ENCODE results near the gene FGB.

The FGB gene

DNA sequence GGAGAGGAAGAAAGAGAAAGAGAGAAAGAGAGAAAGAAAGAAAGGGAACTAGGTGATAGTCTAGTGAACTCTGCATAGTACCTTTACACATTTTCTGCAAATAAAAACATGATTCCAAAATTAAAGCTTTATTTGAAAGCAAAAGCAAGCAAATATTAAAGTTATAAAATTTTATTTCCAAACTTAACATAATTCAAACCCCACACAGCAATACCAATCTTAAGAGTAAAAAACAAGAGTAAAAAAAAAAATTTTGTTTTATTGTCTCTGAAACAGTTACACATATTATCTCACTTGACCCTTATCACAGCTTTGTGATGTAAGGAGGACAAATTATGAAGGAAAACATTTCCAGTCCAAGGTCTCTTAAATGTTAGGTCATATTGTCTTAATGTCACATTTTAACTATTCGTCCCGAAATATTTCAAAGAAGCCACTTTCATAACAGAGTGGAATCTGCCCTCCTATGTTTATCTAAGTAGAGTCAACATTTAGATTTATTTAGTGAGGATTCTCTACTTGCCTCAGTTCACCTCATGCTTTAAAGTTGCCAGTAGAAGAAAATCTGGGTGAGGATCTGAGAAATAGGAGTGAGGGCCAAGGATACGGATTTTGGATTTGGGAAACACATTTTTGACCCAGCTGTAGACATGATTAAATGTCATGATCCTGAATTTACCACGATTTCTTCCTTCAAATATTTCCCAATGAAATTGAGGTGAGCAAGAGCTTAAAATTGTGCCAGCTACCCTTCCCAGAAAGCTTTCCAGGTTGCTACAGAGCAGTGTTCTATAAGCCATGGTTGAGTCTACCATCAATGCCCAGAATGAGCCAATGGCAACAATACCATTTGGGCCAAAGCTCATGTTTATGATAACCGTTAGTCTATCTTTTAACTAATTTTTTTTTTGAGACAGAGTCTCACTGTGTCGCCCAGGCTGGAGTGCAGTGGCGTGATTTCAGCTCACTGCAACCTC is 35.3 kb downstream of the FGB start:
- no peak for DNase-seq

DNA sequence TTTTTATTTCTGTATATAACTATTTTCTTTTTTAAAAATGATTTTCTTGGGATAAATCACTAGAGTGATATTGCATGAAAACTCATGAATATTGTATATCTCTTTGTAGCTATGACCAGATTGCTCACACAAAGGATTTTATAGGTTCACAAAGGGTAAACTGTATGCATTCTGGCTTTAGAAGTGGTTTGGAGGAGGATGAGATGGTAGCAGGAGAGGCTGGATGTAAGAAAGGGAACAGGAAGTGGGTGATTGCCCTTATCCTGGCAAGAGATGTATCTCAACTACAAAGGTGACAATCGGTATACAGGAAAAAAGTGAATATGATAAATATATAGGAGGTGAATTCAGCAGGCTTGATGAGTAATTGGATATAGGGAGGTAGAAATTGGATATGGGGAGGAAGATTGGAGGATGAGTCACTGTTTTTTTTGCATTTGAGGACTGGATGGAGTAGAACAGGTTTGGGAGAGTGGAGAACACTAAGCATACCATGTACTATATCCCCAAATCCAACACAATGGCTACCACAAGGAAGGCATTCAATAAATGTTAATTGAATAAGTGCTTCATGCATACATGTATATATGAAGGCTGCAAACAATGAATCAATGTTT is 39.7 kb downstream of the FGB start:
- DNase-seq = no peak

DNA sequence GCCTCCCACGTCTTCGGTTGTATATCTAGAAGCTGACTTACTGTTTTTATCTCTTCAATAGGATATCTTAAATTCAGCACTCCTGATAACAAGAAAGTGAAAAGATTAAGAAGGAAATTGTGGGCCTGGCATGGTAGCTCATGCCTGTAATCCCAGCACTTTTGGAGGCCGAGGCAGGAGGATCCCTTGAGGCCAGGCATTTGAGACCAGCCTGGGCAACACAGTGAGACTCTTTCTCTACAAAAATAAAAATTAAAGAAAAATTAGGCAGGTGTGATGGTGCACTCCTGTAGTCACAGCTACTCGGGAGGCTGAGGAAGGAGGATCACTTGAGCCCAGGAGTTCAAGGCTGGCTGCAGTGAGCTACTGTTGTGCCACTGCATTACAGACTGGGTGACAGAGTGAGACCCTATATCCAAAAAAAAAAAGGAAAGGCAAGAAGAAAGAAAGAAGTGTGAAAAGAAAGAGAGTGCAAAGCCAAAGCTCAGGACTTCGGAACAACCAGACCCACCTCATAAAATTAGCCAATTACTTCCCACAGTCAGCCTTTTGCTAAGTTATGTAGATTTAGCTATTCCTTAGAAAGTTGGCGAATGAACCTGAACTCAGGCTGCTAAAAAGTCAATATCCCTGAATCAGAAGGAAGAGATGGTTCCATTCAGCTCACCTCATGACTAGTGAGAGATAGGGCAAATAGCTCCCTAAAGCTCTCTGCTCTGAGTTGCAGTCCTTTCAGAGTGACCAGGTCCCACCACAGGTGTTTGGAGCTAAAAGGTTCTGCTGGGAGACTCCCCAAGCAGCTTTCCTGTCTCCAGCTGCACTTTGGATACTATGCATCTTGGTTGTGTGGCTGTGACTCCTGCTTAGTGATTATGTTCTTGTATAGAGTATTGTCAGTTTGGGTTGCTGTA is 40.5 kb downstream of the FGB start:
- DNase-seq = no peak

DNA sequence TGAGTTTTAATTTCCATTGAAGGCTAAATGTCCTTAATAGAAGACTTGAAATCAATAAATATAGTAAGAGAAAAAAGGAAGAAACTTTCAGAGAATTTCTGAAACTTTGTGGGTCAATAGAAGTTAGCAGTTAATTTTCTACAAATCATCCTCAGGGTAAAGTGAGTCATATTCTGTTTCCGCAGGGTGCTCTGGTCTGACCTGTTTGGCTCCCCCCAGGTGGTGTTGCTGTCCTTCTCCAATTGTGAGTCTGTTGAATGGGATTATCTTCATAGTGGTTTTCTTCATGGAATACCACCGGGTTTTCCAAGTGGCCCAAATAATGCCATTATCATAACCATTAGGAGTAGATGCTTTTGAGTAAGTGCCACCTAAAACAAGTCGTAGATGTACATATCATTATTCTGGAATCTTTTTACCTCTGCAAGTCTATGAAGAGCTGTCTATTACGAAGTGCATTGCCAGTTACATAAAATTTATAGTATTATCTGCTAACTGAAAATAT is 41.9 kb downstream of the FGB start:
- DNase-seq = no peak

DNA sequence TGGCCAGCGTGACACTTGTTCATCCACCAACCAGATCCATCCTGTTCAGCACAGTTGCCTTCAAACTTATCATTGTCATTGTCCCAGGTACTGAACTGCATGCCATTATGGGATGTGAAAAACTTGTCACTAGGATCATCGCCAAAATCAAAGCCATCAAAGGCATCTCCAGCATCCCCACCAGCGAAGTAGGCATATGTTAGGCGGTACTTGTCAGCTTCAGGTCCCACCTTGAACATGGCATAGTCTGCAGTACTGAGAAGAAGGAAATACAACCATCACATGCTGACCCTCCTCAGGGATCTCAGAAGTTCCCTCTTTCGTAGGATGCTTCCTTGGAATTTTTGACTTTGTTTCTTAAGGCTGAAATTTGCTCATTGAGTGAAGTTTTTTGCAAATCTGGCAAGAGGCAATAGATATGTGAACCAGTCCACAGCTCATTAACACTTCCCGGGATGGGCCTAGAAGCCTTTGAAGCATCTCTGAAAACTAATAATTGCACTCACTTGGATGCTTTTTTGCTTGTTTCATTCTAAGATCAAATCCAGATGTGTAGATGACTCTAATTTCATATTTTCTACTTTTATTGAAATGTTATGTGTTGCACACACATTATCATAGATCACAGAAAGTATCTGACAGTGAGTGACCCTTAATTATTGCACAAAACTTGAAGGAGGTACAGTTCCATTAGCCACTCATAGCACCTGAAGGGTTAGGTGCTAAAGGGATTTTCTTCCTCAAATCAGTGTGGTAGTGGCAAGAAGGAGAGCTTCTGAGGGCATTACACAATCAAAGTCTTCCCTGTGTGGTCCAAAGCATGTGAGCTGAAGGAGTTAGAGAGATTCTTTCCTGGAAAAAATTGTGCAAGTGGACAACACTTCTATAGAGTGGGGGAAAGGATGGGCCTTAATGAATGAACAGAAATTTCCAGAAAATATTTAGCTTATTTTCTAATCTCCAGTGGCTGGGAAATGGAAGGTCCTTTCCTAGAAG is 44.2 kb downstream of the FGB start:
- no peak for DNase-seq

DNA sequence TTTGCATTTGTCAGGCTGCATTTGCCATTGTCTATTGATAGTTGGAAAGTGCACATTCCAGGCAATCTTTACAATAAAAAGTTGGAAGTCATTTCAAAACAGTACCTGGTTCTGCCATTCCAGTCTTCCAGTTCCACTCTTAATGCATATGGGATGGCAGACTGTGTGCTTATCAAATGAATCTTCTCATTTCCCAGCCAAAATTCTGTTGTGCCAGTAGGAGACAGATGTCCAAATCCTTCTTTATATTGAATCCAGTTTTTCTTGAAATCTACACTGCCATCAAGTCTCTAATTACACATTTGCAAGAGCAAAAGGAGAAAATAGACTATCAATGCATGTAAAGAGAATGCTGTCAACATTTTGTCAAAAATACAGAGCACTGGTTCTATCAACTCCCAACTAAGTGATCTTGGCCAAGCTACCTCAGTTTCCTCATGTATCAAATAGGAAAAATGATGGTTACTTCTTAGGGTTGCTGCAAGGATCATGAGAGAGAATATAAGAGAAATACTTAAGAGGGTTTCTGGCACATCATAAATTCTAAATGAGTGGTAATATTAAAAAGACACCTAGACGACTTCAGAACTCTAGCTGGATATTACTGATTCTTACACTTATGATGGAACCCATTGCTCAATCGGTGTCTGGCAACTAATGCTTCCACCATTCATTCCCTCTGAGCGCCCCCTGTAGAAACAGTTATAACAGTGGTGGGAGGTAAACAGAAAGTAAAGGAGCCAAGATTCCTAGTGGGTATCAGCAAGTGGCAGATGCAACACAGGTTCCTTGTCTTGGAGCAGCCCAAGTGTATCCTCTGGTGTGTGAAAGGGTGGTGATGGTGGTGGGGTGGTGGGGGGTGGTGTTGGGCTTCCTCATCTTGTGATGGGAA is 45.8 kb downstream of the FGB start:
- DNase-seq = no peak

DNA sequence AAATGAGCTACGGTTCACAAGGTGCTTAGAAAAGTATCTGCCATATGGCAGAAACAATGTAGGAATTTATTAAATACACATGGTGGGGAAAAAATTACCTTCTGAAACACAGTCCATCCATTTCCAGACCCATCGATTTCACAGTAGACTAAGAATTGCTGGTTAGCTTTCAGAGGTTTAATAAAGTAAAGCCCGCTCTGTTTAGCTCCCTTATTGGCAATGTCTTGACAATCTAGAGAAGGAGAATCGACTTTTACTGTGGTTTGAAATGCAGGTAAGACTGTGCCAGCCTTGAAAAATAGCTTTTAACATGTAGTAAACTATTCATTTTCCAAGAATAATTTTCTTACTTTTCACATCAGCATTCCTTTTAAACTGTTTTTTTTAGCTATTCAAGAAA is 46.7 kb downstream of the FGB start:
- no peak for DNase-seq

DNA sequence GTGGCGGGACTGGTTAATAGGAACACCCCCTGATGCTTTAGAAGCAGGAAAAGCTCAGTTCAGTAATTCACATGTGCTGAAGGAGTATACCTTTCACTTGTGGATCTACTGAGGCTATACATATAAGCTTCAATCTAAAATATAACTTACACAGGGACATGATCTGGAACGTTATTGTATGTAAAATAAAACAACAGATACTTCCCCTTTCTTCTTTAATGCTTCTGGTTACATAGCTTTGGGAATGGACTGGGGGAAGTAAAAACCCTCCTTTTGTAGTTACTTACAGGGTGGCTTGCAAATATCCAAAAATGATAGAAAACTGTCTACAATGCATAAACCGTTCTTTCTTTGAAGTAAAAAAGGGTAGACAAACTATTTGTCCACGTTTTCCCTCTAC is 47.8 kb downstream of the FGB start:
- DNase-seq = no peak

DNA sequence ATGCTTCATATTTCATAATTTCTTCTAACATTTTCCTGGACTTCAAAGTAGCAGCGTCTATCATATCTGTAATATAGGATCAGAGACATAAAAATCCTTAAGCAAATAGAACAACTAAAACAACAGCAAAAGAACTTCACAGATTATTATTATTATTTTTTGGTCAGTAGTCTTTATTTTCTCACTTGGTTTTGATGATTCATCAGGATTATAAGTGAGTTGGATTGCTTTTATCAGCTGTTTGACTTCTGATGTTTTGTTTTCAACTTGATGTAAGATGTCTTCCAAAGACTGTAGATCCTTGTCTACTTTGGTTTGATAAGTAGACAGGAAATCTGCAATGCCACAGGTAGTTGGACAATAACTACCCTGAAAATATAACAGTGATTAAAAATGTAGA is 49.0 kb downstream of the FGB start:
- DNase-seq = no peak

DNA sequence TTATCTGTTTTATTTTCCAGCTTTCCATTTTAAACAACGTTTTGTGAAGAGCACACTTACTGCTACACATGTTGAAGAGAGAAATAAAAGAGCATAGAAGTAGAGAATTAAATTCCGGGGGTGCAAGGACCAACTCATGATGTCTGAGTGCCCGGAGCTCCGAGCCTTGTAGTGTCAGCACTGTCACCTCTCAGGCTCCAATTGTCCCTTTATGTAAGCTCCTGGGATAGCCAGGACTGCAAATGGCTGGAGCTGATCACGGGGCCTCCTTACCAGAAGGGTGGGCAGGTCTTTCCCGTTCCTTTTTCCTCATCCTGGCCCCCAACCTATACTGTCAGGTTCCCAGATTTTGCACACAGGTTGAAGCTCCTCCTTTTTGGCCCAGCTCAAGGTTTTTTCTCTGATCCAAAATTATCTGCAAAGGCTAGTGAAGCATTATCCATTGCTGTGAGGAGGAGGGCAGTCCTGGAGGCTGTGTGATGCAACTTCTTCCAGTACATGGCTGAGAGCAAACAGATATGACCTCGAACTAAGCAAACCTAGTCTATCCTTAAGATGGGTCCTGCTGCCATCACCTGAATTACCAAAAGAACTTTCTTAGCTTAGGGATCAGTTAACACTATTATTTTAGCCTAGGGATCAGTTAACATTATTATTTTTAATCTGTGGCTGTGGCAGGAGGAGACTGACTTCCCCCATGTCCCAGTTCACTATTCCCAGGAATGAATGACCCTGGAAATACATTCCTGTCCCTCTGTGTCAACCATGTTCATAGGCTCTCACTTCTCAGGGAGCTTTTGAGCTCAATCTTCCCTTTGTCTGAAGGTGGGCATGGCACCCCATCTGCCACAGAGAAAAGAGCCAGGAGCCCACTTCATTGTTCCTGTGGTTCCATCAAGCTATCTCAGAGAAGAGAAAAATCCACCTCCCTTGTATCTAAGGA is 49.9 kb downstream of the FGB start, which contains the start of gene FGG:
Gene FGG, minus strand, starts transcription at position 185 of the 943 bp plus-strand sequence. Its CDS starts 47 bp downstream, at position 138.
- no peak for DNase-seq

DNA sequence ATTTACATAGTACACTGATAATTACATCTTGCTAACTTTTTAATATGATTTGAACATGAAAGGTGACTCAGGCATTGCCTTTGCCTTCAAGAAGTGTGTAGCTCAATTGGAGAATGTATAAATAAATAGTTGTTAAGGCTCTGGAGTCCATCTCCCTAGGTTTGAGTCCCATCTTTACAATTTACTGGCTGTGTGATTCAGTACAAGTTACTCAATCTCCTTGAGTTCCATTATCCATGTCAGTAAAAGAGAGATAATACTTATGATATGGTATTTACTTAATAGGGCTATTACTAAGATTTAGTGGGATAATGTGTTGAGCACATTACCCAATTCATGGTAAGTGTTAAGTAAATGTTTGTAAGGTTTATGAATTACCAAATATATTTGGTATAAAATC is 51.5 kb downstream of the FGB start:
- DNase-seq = no peak

DNA sequence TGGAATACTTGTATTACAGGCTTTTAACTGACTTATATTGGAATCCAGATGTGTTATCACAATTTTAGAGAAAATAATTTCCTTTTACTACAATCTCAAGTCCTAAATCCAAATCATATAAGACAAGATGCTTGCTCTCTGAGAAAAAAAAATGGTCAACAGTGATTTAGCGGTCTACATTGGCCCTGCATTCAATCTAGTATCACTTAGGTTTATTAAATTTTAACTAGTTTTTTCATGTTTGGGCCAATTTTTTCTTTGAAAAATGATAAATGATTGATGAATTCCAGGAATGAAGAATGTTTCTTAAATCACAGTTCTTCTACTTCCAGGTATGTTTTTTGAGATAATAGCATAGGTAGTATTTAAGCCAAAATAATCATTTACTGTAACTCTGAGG is 52.4 kb downstream of the FGB start:
- DNase-seq = no peak

DNA sequence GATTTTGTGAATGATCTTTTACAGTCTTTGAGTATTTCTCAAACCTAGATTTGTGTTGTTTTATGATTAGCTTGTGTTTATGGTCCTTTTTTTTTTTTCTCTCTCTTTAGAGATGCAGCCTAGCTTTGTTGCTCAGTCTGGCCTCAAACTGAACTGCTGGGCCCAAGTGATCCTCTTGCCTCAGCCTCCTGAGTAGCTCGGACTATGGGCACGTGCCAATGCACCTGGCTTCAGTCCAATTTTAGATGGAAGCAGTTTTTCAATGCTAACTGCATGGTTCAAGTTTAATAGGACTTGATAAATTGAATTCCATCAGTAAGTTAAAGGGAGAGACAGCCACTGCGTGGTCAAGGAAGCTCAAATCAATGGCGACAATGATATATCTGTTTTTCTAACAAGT is 53.5 kb downstream of the FGB start:
- DNase-seq = no peak

DNA sequence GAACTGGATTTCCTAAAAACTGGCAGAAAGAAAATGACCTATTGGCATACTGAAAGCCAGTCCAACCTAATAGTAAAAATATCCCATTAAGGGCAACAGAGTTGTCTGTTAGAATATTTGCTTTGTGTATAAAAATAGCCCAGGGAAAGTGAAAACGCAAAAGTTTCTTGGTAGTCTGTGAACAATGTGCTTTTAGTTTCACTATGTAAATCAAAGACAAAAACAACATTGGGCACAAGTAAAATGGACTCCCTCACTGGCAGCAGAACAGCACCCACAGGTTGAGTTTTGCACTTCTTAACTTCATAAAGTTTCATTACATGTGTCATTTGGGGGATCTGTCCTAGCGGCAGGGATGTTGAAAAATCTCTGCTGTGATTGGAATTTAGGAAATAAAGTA is 53.9 kb downstream of the FGB start:
- no peak for DNase-seq

DNA sequence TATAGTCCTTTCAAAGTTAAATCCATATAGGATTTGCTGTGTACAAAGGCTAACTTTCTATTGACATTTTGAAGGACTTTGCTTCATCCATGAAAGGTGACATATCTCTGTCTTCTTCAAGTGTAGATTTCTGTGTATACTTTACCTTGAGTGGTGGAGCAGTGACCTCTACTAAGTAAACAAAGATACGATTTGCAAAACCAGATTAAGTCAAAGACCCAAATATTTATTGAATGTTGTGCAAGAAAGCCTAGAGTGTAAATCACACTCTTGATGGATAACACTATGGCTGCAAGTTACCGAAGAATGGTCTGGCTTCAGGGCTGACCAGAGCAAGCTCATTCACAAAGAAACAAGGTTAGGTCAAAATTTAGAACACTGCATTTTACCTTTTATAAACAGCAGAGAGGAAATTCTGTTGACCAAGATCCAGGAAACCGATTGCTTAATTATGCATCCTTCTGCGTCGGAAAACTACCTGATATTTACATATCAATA is 55.1 kb downstream of the FGB start:
- no peak for DNase-seq

DNA sequence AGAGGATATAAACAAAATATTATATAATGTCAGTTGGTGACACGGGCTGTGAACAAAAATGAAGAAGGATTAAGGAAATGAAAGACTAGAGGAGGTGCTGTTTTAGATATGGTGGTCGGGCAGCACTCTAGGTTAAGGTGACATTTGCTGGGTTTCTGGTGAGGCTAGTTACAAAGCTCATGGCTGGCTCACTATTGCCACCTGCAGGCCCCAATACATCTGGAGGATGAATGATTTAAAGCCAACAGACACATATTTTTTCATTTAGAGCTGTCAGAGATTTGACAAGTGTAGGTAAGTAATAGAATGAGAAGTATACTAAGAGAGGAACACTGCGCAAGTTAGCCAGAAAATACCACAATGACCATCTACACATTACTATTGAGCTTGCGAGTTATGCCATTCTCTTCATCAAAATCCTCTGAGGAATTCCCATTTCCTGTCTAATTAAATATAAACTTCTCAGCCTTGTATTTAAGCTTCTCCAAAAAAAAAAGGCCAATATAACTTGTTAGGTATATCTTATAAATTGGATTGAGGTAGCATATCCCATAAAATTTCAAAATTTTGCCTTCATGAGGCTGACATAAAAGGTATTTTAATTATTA is 56.0 kb downstream of the FGB start:
- no peak for DNase-seq

DNA sequence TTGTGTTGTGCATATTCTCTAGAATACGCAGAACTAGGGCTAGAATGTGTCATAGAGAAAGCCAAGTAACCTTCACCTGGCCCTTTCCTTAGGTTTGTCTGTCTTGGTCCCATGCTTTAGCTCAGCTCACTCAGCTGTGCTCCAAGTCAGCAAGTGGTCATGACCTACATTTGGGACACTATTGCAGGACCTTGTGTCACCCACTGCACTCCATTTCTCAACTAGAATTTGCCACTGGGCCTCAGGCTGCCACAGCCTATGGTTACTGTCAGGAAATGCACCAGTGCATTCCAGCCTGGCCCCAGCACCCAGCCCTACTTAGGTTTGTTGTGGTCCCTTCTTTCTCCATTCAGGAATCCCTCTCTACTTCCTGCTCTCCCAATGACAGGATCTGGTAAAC is 57.3 kb downstream of the FGB start:
- no peak for DNase-seq

All from NCI-H2171 (cell line).